Measurements from ENCODE around the gene NOC2L.

NOC2L gene

DNA sequence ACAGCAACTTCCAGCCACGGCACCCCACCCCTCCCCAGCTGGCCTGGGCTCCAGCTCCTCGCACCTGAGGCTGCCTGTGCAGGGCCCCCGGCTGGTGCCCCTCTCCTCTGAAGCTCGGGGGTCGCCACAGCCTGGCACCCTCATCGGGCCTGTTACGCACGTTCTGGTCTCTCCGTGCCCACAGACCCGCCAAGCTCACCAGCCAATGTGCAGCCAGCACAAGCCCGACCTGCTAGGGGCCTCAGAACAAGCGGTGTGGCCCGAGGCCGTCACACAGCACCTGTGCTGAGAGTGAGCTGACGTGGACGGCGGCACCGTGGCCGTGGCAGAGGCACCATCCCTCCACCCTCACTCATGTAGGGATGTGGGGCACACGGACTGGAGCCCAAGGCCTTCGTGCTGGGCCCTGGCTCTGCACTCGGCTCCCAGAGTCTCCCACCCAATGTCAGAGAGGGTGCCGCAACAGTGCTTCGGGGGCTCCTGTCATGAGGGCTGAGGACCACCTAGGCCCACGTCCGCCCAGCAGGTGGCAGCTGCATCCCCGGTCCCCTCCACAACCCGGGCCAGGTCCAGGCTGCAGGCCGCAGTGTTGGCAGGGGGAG lies 39.7 kb downstream of the NOC2L start:
- DNase-seq (ENCODE audit: insufficient read length, low spot score) = no peak
- no peak for FAIRE-seq

- DNase-seq (ENCODE audit: insufficient read length, low spot score) = no peak
- no peak for FAIRE-seq
Observed at GRCh38 chr1:918843-919242, 40.2 kb downstream of the NOC2L start.

DNA sequence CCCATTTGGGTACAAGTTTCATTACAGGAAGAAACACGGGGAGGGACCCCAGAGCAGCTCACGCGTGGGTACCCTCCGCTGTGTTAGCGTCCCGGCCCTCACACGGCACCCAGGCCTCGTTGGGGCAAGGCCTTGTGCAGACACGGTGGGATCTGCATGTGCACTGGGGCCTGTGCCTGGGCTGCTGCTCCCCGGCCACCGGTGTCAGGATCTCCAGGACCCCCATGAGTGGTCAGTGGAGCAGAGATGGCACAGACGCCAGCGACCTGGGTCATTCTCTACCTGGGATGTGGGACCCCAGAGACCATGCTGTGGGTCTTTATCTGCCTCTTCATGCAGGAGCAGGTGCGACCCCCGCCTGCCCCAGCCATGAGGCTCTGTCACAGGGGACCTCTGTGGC lies 40.7 kb downstream of the NOC2L start:
- DNase-seq (ENCODE audit: insufficient read length, low spot score) (no peak), FAIRE-seq (no peak)

GRCh38 chr1:917466-918091 lies 41.5 kb downstream of the NOC2L start:
- DNase-seq (ENCODE audit: insufficient read length, low spot score) (no peak), FAIRE-seq (no peak)

DNA sequence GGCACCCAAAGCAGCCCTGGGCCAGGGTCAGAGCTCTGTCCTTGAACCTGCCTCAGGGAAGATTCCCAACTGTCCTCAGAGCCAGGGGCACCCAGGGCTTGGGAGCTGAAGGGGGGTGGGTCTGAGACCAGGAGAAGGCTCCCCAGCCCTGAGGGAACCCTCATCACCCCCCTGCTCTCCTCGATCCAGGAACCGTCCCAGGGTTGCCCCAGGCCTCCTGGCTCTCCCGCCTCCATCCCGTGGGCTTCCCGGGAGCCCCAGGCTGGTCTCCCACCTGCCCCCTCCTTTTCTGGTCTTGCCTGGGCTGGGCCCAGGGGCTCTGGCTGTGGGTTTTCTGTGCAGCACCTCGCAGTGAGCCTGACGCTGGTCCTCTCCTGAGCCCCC lies 42.0 kb downstream of the NOC2L start:
- no peak for FAIRE-seq
- no peak for DNase-seq (ENCODE audit: insufficient read length, low spot score)

GRCh38 chr1:916173-917075 lies 42.6 kb downstream of the NOC2L start:
- DNase-seq (ENCODE audit: insufficient read length, low spot score) = no peak

DNA sequence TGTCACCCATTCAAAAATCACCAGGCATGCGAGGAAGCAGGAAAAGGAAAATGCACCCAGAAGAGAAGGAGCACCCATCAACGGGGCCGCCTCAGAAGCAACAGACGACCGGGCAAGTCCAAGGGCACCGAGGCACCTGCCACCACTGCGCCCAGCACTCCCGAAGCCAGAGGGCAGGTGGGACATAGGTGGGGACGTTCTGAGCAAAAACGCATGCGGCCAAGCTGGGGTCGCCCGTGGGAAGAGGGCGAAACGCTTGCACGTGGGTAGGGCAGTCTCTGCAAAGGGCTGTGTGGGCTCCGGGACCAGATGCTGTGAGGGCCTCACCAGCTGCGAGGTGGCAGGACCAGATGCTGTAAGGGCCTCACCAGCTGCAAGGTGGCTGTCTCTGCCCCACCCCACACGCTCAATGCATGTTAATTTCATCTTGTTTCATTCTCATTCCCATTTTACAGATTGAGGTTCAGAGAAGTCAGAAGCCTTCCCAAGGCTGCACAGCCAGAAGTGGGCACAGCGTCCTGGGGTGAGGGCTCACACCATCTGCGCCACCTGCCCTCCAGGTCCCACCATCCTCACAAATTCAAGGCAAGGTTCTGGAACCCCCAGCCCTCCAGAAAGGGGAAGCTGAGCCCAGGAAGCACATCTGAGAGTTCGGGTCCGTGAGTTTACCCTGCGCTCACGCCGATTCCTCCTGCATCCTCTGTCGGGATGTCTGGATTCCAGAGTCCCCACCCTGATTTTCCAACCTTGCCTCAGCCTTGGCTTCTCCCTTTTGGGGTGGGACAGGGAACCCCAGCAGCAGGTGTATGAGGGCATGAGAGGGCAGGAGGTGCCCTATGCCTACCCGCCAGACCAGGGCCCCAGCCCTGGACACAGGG lies 43.5 kb downstream of the NOC2L start:
- DNase-seq (ENCODE audit: insufficient read length, low spot score) = no peak
- no peak for FAIRE-seq

More at GRCh38 chr1:916173-917075, 42.6 kb downstream of the NOC2L start:
- FAIRE-seq = no peak

GRCh38 chr1:914891-915280 lies 44.2 kb downstream of the NOC2L start:
- FAIRE-seq = no peak
- DNase-seq (ENCODE audit: insufficient read length, low spot score) = no peak

DNA sequence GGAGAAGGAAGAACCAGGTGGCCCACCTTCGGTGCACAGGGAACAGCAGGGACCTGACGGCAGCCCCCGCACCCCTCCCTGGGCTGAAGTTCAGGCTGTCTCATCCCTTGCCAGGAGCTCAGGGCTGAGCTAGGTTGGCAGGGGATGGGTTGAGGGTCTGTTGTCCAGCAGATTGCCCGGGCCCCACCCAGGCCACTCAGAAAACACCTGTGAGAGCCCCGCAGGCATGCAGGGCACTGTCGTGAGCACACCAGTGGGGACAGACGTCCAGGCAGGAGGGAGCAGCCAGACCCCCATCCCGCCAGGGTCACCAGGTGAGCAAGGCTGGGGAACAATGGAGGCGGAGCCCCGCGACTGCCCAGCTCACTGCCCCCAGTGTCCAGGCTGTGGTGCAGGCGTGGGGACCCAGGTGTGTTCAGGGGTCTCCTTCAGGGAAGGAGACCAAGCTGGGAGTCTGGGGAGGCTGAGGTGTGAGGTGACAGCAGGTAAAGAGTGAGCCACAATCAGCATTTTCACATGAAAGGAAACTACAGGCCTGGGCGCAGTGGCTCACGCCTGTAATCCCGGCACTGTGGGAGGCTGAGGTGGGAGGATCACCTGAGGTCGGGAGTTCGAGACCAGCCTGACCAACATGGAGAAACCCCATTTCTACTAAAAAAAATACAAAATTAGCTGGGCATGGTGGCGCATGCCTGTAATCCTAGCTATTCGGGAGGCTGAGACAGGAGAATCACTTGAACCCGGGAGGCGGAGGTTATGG lies 44.7 kb downstream of the NOC2L start:
- DNase-seq (ENCODE audit: insufficient read length, low spot score) (no peak), FAIRE-seq (no peak)

DNA sequence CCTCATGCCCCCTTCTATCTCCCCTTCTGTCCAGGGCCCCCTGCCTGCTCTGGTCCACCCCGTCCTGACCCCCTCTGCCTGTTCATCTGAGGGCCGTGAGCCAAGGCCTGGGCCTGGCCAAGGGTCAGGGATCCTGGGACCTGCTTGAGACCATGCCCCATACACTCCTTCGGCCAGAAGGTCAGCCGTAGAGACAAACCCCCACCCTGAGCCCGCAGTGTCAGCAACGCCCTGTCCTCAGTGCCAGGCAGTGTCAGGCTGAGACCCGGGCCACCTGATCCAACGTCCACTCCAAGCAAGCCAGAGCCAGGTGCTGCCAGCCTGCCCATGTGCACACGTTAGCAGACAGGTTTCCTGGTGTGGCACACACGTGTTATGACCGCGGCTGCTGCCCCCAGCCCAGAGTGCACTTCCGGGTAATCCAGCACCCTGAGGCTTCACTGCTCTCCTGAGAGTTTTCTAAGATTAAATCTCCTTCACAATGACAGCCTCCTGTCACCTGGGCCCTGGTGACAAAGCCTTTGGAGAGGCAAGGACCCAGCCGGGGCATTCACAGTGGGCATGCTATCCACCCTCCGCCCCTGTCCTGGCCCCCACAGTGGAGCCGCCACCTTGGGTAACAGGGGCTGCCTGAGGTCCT lies 45.4 kb downstream of the NOC2L start:
- DNase-seq (ENCODE audit: insufficient read length, low spot score) (no peak), FAIRE-seq (no peak)

GRCh38 chr1:912740-913301 lies 46.2 kb downstream of the NOC2L start:
- no peak for DNase-seq (ENCODE audit: insufficient read length, low spot score)
- FAIRE-seq = no peak

- FAIRE-seq = no peak
Observed at GRCh38 chr1:911875-912739, 46.9 kb downstream of the NOC2L start.

DNA sequence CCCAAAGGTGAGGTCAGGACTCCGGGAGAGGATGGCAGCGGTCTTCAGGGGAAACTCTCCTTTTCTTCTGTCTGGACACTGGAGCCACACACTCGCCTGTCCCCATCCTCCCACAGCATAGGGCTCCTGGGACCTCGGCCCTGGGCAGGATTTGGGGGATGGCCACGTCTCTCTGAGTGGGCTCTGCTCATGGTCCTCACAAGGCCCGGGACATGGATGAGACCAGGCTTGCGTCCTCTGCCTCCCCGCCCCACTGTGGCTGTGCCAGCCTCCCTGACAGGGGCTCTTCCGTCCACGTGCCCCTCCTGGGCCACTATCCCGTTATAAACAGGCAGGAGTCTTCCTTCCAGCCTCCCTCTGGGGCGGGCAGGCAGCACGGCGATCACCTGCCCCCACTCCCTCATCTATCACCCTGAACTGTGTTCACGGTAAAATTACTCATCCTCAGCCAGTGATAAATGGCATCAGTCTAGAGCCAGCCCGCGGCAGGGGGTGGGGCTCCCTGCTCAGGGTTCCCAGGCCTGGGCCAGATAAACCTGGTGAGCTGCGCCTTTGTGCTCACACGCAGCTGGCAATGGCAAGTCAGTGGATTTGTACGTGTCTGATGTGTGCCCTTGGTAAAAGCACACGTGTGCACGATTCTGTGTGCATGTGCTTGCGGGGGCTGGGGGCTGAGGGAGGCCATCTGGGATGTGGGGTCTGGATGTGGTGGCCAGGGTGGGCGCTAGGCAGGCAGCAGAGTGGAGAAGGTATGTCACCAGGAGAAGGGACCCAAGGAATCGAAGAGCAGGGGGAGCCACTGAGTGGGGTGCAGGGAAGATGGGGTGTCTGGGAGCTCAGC lies 48.0 kb downstream of the NOC2L start:
- DNase-seq (ENCODE audit: insufficient read length, low spot score) (no peak), FAIRE-seq (no peak)

More at GRCh38 chr1:911875-912739, 46.9 kb downstream of the NOC2L start:
- DNase-seq (ENCODE audit: insufficient read length, low spot score) = no peak

- FAIRE-seq = no peak
- no peak for DNase-seq (ENCODE audit: insufficient read length, low spot score)
Observed at GRCh38 chr1:910311-910880, 48.7 kb downstream of the NOC2L start.

- FAIRE-seq = no peak
- no peak for DNase-seq (ENCODE audit: insufficient read length, low spot score)
Observed at GRCh38 chr1:909861-910310, 49.2 kb downstream of the NOC2L start.

DNA sequence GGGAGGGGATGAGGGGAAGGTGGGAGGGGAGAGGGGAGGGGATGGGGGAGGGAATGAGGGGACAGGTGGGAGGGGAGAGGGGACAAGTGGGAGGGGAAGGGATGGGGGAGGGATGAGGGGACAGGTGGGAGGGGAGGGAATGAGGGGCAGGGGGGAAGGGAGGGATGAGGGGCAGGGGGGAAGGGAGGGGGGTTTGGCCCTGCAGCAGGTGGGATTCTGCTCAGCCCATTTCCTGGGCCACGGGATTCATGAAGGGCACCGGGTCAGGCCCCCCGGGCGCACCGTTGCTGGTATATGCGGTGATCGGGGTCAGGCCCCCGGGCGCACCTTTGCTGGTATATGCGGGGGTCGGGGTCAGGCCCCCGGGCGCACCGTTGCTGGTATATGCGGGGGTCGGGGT lies 50.4 kb downstream of the NOC2L start:
- DNase-seq (ENCODE audit: insufficient read length, low spot score) (no peak), FAIRE-seq (no peak)
